HG03196 (cell line): ENCODE results near the gene GABARAP.

ENCODE experiments used
- ATAC-seq: cut with Tn5 transposase; IDR thresholded peaks from one replicate; pipeline ENCODE4 v1.9.1; 2021; ENCODE audit not compliant: unreplicated experiment

The GABARAP gene

GRCh38 chr17:7223375-7223774 is 18.9 kb downstream of the GABARAP start:
- no peak for ATAC-seq

DNA sequence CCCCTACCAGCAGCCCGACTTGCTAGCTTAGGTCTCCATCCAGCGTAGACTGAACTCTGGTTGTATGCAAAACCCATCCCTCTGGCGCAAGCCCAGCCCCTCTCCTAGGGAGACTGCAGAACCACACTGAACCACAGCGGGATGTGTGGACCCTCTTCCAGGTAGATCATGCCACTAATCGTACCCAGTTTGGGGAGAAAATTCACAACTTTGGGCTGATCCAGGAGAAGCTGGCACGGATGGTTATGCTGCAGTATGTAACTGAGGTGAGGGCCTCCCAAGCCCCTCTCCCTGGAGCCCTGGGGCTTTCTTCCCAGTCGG is 19.3 kb downstream of the GABARAP start:
- no peak for ATAC-seq

DNA sequence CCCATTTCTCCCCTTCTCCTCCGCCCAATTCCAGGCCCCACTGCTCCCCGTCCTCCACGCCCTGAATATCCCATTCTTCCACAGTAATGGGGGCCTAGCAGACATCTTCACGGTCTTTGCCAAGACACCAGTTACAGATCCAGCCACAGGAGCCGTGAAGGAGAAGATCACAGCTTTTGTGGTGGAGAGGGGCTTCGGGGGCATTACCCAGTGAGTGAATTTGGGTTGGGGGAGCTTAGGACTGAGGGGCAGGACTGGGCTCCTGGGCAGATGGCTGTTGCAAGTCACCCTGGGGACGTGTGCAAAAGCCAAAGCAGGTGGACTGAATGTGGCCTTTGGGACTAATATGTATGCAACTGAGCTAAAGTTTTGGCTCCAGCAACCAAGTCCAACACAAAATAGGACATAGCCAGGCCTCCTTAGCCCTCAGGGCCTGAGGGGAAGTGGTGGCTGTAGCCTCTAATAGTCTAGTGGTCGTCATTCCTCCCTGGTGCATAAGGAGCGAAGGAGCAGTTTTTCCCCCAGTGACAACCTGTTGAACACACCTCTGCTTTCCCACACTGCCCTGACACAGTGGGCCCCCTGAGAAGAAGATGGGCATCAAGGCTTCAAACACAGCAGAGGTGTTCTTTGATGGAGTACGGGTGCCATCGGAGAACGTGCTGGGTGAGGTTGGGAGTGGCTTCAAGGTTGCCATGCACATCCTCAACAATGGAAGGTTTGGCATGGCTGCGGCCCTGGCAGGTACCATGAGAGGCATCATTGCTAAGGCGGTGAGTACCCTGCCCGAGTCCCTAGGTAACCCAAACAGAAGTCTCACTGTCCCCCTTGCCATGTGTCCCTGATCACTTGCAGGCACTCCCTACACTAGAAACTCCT is 19.9 kb downstream of the GABARAP start:
- ATAC-seq, result no peak

DNA sequence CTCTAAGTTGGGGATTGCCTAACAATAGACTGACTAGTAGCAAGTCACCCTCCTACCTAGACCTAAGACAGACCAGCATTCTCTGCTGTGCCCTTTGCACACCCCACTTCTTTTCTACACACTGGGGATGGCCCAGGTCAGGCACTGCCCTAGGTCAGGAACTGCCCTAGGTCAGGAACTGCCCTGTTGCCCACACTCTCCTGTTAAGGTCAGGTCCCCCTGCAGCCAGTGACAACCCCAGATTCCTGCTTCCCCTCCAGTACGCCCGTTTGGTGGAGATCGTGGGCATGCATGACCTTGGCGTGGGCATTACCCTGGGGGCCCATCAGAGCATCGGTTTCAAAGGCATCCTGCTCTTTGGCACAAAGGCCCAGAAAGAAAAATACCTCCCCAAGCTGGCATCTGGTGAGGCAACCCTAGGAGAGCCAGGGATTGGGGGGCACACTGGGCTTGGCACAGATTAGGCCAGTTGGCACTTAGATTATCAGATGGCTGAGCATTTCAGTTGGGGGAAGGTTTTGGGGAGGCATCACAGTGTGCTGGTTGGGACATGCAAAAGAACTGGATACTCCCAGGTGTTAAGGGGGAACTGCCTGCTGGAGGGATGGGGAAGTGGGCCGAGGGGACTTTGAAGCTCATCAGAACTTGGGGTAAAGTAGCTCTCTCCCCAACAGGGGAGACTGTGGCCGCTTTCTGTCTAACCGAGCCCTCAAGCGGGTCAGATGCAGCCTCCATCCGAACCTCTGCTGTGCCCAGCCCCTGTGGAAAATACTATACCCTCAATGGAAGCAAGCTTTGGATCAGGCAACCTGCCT is 20.8 kb downstream of the GABARAP start:
- ATAC-seq, result no peak

DNA sequence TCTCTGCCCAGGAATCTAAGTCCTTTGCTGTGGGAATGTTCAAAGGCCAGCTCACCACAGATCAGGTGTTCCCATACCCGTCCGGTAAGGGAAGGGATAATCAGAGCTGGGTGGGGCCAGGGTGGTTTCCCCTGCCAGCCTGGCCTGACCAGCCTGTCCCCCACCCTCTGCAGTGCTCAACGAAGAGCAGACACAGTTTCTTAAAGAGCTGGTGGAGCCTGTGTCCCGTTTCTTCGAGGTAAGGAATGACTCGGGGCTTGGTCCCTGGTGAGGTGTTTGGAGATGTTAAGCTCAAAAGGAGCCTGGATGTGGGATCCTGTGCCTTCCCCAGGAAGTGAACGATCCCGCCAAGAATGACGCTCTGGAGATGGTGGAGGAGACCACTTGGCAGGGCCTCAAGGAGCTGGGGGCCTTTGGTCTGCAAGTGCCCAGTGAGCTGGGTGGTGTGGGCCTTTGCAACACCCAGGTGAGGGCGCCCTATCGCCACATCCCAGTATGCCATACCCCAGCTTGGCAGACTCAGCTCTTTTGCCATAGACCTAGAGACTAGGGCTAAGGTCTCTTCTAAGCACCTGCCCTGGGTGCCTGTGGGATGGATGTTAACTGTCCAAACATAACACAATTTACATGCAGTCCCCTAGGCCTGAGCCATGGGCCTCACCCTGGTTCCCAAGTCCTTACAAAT is 21.5 kb downstream of the GABARAP start:
- ATAC-seq, result no peak

- peak; percentile 44 for ATAC-seq
Observed at GRCh38 chr17:7219812-7220592, 22.2 kb downstream of the GABARAP start, which contains the start of the genes ACADVL and DLG4. Gene ACADVL, plus strand, starts transcription at chr17:7219938. Its CDS starts 47 bp downstream, at chr17:7219985. Gene DLG4, minus strand, starts transcription at chr17:7219836.

GRCh38 chr17:7219229-7219811 is 22.9 kb downstream of the GABARAP start:
- ATAC-seq, result no peak

DNA sequence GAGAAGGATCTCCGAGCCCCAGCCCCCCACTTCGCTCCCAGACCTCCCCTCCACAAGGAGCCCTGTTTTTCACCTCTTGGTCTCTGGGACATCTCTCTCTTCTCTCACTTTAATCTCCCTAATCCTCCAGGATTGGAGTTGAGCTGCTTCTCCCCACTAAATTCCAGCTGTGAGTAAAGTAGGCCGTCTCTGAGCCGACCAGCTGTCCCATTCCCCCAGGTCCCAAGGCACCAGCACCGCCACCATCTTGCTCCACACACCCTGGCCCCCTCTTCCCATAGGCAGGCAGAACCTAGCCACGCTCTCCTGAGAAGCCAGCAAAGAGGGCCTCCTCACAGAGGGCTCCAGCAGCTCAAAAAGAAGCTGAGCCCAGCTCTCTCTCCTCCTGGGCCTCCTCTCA is 23.5 kb downstream of the GABARAP start:
- no peak for ATAC-seq

- no peak for ATAC-seq
Observed at GRCh38 chr17:7218166-7218565, 24.1 kb downstream of the GABARAP start.

- ATAC-seq, result no peak
Observed at GRCh38 chr17:7217113-7217987, 24.9 kb downstream of the GABARAP start.

GRCh38 chr17:7216242-7217112 is 25.8 kb downstream of the GABARAP start:
- no peak for ATAC-seq

- no peak for ATAC-seq
Observed at GRCh38 chr17:7215652-7216180, 26.5 kb downstream of the GABARAP start.

- no peak for ATAC-seq
Observed at GRCh38 chr17:7215136-7215638, 27.1 kb downstream of the GABARAP start.

GRCh38 chr17:7214300-7215135 is 27.7 kb downstream of the GABARAP start:
- ATAC-seq, result peak; percentile 71

GRCh38 chr17:7213895-7214299 is 28.4 kb downstream of the GABARAP start:
- ATAC-seq, result no peak

- ATAC-seq, result no peak
Observed at GRCh38 chr17:7211491-7212273, 30.6 kb downstream of the GABARAP start.
